Renal cortex interstitium (tissue), 11 donors: Measurements from ENCODE around the gene ACOT4. TPM values are rescaled to one million over a fixed set of nuclear protein-coding genes. Genes with fewer than 3 reads are reported as not detected.
"Not testable (repeated sequence)": the region's sequence is repeated elsewhere in the genome, so short reads cannot be mapped to it uniquely, and the experiment has no call there.

Source experiments
- DNase-seq, 11 donors: peaks; one replicate each; pipeline ENCODE4 v3.0.0-alpha.2; 2013; ENCODE audit warnings: low read depth in 9 of 11, low spot score in 4 of 11; ENCODE audit errors: extremely low read depth in 1 of 11
- polyA plus RNA-seq, 3 donors: library from polyadenylated mRNA; unstranded; fragments of 120-200 nt; gene quantifications; one replicate each; pipeline ENCODE4 v1.2.1, GENCODE V29; 2013; ENCODE audit not compliant: insufficient read length in 3 of 3

ACOT4 gene
- polyA plus RNA-seq, 3 donors = 3.3 to 3.5 (median 3.5) TPM

- peak; percentile 72 to 88 (median 83) for DNase-seq
These were observed 22.3 kb upstream of the ACOT4 start, which contains the start of gene ACOT2 for GRCh38 chr14:73569185-73569958. ACOT2 (plus strand) TSS chr14:73569213; CDS start chr14:73569241, 28 bp downstream.

- not testable (repeated sequence) for DNase-seq
These were observed 20.8 kb upstream of the ACOT4 start for GRCh38 chr14:73570913-73571312.

- DNase-seq = not testable (repeated sequence)
These were observed 18.6 kb upstream of the ACOT4 start for GRCh38 chr14:73573034-73573433.

GRCh38 chr14:73573740-73574139 is 17.9 kb upstream of the ACOT4 start:
- DNase-seq = not testable (repeated sequence)

GRCh38 chr14:73574251-73574650 is 17.4 kb upstream of the ACOT4 start:
- DNase-seq = not testable (repeated sequence)

GRCh38 chr14:73576391-73576790 is 15.3 kb upstream of the ACOT4 start:
- DNase-seq = no peak

- DNase-seq = not testable (repeated sequence)
These were observed 14.5 kb upstream of the ACOT4 start for GRCh38 chr14:73577214-73577613.

GRCh38 chr14:73582102-73582979 is 9.3 kb upstream of the ACOT4 start:
- not testable (repeated sequence) for DNase-seq

- no peak for DNase-seq
These were observed 3.0 kb upstream of the ACOT4 start for GRCh38 chr14:73588695-73589094.

GRCh38 chr14:73589116-73589515 is 2.6 kb upstream of the ACOT4 start:
- no peak for DNase-seq

GRCh38 chr14:73590673-73591004 is 1.0 kb upstream of the ACOT4 start:
- not testable (repeated sequence) for DNase-seq

GRCh38 chr14:73594491-73594890 is 2.8 kb downstream of the ACOT4 start:
- DNase-seq = no peak

- peak in 1 of 11 donors; percentile 22 for DNase-seq
These were observed 7.8 kb downstream of the ACOT4 start for GRCh38 chr14:73599499-73599898.

GRCh38 chr14:73602994-73603393 is 11.3 kb downstream of the ACOT4 start:
- DNase-seq = no peak

GRCh38 chr14:73606271-73606670 is 14.6 kb downstream of the ACOT4 start:
- no peak for DNase-seq

- DNase-seq = no peak
These were observed 15.6 kb downstream of the ACOT4 start for GRCh38 chr14:73607241-73607640.

GRCh38 chr14:73610687-73611086 is 19.0 kb downstream of the ACOT4 start:
- no peak for DNase-seq

GRCh38 chr14:73612339-73613045 is 20.8 kb downstream of the ACOT4 start, which contains the start of gene ACOT6:
ACOT6 (plus strand) TSS chr14:73612517; CDS start chr14:73612572, 55 bp downstream.
- peak in 9 of 11 donors; percentile 45 to 67 (median 57) for DNase-seq

- no peak for DNase-seq
These were observed 21.3 kb downstream of the ACOT4 start for GRCh38 chr14:73613046-73613383.
